ENCODE data around the gene CELA2A. TPM values are rescaled to one million over a fixed set of nuclear protein-coding genes. Genes with fewer than 3 reads are reported as not detected.

Gene CELA2A
- total and polyA plus RNA-seq, 2 of the 13 experiments (the other 11 are each of a cell fraction or from before 2014, with no cell fraction given), result not detected

- no peak for TF ChIP-seq FUBP1 (CRISPR knock-in tag; IDR thresholded peaks at IDR 0.05; ENCODE audit: borderline replicate concordance)
- TF ChIP-seq ZNF180 (CRISPR knock-in tag; IDR thresholded peaks at IDR 0.05; ENCODE audit: borderline replicate concordance, low read depth), result no peak
- TF ChIP-seq KLF11 (CRISPR knock-in tag; IDR thresholded peaks at IDR 0.05), result no peak
- peak; percentile 32; the same call in 1 of the 2 replicates for TF ChIP-seq ZNF777 (CRISPR knock-in tag; IDR thresholded peaks at IDR 0.05)
- no peak for TF ChIP-seq FOXP4 (CRISPR knock-in tag; IDR thresholded peaks at IDR 0.05)
- TF ChIP-seq ATM (IDR thresholded peaks at IDR 0.05; ENCODE audit: borderline replicate concordance), result no peak
- TF ChIP-seq SMC3 (IDR thresholded peaks at IDR 0.05; ENCODE audit: low read length), result no peak
- TF ChIP-seq ZNF263 (CRISPR knock-in tag; IDR thresholded peaks at IDR 0.05), result no peak
- no peak for TF ChIP-seq RBM39 (IDR thresholded peaks at IDR 0.05; ENCODE audit: low read depth, low read length, poor library complexity, severe bottlenecking)
- TF ChIP-seq LRRFIP1 (CRISPR knock-in tag; conservative IDR thresholded peaks at IDR 0.05), result no peak
- no peak for TF ChIP-seq CENPBD1 (CRISPR knock-in tag; IDR thresholded peaks at IDR 0.05; ENCODE audit: borderline replicate concordance, low read depth)
- no peak for TF ChIP-seq AHDC1 (CRISPR knock-in tag; IDR thresholded peaks at IDR 0.05; ENCODE audit: borderline replicate concordance)
- TF ChIP-seq CREB3 (CRISPR knock-in tag; IDR thresholded peaks at IDR 0.05), result no peak
Observed at GRCh38 chr1:15409388-15410222, 46.9 kb upstream of the CELA2A start, which contains the start of gene EFHD2 (continued).

Data from HepG2 (cell line).